Measurements from ENCODE around the gene SERPINA3.

DNA sequence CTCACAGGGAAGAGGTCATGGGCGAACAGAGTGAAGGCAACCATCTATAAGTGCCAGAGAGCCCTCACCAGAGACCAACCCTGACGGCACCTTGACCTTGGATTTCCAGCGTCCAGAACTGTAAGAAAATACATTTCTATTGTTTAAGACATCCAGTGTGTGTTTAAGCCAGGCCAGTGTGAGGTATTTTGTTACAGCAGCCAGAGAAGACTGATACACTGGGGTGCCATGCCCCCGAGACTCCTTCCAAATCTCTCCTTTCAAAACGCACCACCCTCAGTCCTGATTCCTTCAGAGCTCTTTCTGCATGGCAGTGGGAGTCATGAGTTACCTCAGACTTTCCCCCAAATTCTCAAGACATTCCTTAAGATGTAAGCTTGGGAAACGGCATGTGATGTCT is 33.5 kb upstream of the SERPINA3 start:
- TF ChIP-seq, protein P1, sequence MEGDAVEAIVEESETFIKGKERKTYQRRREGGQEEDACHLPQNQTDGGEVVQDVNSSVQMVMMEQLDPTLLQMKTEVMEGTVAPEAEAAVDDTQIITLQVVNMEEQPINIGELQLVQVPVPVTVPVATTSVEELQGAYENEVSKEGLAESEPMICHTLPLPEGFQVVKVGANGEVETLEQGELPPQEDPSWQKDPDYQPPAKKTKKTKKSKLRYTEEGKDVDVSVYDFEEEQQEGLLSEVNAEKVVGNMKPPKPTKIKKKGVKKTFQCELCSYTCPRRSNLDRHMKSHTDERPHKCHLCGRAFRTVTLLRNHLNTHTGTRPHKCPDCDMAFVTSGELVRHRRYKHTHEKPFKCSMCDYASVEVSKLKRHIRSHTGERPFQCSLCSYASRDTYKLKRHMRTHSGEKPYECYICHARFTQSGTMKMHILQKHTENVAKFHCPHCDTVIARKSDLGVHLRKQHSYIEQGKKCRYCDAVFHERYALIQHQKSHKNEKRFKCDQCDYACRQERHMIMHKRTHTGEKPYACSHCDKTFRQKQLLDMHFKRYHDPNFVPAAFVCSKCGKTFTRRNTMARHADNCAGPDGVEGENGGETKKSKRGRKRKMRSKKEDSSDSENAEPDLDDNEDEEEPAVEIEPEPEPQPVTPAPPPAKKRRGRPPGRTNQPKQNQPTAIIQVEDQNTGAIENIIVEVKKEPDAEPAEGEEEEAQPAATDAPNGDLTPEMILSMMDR (IDR thresholded peaks at IDR 0.05): no peak
- no peak for TF ChIP-seq POLR2A (IDR thresholded peaks at IDR 0.05)
